ENCODE data around the gene NLRP13.
"Not testable (repeated sequence)": the region's sequence is repeated elsewhere in the genome, so short reads cannot be mapped to it uniquely, and the experiment has no call there.

Gene NLRP13, protein sequence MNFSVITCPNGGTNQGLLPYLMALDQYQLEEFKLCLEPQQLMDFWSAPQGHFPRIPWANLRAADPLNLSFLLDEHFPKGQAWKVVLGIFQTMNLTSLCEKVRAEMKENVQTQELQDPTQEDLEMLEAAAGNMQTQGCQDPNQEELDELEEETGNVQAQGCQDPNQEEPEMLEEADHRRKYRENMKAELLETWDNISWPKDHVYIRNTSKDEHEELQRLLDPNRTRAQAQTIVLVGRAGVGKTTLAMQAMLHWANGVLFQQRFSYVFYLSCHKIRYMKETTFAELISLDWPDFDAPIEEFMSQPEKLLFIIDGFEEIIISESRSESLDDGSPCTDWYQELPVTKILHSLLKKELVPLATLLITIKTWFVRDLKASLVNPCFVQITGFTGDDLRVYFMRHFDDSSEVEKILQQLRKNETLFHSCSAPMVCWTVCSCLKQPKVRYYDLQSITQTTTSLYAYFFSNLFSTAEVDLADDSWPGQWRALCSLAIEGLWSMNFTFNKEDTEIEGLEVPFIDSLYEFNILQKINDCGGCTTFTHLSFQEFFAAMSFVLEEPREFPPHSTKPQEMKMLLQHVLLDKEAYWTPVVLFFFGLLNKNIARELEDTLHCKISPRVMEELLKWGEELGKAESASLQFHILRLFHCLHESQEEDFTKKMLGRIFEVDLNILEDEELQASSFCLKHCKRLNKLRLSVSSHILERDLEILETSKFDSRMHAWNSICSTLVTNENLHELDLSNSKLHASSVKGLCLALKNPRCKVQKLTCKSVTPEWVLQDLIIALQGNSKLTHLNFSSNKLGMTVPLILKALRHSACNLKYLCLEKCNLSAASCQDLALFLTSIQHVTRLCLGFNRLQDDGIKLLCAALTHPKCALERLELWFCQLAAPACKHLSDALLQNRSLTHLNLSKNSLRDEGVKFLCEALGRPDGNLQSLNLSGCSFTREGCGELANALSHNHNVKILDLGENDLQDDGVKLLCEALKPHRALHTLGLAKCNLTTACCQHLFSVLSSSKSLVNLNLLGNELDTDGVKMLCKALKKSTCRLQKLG

DNA sequence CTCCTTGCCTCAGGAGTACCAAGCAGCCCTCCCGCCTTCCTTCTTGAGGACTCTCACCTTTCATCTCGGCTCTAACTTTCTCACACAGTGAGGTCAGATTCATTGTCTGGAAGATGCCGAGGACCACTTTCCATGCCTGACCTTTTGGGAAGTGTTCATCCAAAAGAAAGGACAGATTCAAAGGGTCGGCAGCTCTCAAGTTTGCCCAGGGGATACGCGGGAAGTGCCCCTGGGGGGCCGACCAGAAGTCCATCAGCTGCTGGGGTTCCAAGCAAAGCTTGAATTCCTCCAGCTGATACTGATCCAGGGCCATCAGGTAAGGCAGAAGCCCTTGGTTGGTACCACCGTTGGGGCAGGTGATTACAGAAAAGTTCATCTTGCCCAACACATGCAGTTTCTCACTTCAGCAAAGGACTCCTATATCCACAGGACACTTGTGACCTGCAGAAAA, at the start of gene NLRP13:
Gene NLRP13, minus strand, starts transcription at position 401 of the 451 bp plus-strand sequence. Its CDS starts 25 bp downstream, at position 376.
- no peak for DNase-seq

GRCh38 chr19:55980415-55980814, 48.3 kb upstream of the NLRP13 start:
- DNase-seq, result no peak

DNA sequence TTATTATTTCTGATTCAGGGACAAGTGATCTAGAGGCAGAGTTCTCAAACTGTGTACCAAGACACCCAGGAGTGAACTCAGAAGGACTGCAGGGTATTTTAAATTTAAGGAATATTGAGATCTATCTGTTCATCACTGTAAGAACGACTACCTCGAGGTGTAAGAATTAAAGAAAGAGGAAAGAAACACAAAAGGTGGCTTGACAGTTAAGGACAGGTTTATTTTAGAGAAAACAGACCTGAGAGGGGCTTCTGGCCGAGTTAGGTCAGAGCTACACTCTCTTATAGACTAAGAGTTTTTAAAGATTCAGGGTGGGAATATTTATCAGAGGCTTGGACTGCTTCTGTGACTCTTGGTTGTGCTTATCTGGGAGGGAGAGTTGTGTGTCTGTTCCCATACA, 41.8 kb upstream of the NLRP13 start:
- DNase-seq, result no peak

- DNase-seq, result no peak
These were observed 30.1 kb upstream of the NLRP13 start for GRCh38 chr19:55962186-55962585.

DNA sequence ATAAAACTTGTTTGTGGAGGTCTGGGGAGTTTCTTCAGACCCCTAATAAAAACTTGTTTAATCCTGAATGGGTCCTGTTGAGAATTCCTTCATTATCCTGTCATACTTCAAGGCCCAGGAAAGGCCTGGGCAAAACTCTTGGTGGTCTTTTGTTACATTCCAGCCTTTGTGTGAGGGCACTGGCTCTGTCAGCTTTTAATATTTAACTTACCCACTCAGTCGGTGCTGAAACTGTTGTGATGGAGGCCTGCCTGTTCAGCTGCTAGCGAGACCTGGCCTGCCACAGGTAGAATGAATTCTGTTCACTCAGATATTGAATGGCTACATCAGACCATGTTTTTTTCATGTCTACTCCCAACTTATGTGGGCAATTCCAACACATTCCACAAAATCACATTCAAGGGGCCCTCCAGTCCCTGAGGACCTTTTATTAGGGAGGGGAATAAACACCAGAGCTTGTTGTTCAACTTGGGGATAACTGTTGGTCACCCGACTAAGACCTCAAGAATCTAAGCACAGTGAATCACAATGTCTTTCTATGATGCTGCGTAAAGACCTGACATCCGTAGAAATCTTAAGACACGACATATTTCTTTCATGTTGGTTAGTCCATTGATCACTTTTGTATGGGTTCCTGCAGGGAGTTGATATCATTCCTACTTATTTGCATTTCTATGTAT, 28.0 kb upstream of the NLRP13 start:
- no peak for DNase-seq

GRCh38 chr19:55958356-55958755, 26.2 kb upstream of the NLRP13 start:
- no peak for DNase-seq

GRCh38 chr19:55956431-55956830, 24.3 kb upstream of the NLRP13 start:
- no peak for DNase-seq

DNA sequence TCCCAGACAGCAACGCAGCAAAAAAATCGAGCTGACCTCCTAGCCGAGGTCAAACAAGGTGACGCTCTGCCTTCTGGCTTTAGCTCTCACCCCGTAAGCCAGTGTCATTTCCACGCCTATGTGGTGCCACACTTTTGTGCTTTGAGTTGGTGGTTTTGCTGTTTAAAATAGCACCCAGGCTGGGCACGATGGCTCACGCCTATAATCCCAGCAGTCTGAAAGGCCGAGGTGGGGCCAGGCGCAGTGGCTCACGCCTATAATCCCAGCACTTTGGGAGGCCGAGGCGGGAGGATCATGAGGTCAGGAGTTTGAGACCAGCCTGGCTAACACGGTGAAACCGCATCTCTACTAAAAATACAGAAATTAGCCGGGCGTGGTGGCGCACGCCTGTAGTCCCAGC, 18.4 kb upstream of the NLRP13 start:
- not testable (repeated sequence) for DNase-seq

GRCh38 chr19:55947532-55947931, 15.4 kb upstream of the NLRP13 start, which contains the start of gene NLRP8:
Gene NLRP8, plus strand, starts transcription at chr19:55947832.
- DNase-seq, result no peak

DNA sequence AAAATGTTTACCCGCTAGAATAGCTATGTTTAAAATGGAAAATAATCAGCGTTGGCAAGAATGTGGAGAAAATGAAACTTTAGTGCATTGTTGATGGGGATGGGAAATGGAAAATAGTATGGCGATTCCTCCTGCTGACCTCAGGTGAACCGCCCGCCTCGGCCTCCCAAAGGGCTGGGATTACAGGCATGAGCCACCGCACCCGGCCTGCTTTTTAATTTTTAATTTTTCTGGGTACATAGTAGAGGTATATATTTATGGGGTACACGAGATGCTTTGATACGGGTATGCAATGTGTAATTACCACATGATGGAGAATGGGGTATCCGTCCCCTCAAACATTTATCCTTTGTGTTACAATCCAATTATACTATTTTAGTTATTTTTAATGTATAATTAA, 8.2 kb upstream of the NLRP13 start:
- no peak for DNase-seq

DNA sequence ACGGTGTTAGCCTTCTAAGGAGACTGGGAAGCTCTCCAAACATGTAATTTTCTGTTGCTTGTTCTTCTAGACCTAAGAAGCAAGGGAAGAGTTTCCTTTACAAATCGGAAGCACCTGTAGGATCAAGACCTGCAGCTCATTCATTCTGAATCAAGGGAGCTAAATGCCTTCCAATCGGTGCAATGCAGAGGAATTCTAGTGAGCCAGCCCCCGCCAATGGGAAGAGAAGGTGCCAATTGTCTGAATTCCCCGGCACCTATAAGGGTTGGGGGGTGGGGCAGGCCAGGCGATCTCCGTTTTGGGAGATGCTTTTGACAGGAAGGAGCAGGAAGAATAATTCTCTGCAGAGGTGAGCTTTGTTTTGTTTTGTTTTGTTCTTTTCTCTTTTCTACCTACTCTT, 7.1 kb upstream of the NLRP13 start:
- DNase-seq, result no peak

DNA sequence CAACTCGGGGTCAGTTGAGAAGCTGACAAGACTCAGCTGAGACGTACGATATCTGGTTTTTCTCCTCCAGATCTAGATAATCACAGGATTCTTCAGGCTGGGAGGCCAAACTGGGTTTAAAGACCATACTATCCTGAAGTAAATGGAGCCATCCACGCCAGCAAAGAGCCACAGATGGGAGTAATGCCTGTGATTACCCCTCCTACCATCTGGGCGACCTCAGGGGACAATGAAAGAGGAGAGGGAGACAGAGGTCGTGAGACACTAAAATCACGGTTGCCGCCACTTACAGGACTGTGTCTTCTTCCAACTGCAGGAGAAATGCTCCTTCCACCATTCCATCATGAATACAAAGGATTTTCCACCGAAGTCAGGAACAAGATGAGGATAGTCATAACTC, 3.1 kb upstream of the NLRP13 start:
- DNase-seq, result no peak

DNA sequence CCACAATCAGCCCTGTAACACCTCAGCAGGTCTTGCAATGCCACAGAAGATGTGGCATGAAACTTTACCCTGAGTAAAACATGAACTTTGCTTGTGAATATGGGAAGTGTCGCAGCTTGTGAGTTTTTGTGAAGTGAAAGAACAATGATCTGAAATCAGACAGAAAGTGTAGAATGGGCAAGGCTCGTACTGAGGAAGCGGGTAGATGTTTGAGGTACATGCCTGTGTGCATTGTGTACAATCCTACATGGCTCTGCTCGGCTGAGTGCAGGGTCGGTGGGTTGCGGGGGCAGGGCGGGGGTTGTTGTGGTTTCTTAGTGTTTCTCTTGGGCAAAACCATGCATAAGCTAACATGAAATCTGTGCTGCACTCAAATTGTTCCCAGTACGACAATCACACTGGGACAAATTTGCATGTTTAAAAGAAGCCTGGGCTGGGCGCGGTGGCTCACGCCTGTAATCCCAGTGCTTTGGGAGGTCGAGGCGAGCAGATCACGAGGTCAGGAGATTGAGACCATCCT, 1.1 kb downstream of the NLRP13 start:
- DNase-seq, result no peak

DNA sequence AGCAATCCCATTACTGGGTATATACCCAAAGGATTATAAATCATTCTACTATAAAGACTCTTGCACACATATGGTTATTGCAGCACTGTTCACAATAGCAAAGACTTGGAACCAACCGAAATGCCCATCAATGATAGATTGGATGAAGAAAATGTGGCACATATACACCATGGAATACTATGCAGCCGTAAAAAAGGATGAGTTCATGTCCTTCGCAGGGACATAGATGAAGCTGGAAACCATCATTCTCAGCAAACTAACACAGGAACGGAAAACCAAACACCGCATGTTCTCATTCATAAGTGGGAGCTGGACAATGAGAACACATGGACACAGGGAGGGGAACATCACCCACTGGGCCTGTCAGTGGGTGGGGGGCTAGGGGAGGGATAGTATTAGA, 2.9 kb downstream of the NLRP13 start:
- not testable (repeated sequence) for DNase-seq

DNA sequence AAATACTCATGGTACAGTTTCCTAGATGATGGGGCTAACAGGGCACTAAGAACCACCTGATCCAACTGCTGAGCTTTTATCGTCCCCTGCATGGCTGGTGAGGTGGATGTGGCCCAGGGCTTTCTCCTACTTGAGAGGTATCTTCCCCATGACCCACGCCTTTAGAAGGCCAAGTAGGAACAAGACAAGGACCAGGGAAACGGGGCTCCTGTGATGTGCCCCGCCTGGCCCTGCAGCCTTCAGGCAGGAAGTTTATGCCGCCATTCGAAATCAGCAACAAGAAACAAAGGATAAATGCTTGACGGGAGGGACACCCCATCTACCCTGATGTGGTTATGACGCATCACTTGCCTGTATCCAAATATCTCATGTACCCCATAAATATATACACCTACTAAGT, 4.1 kb downstream of the NLRP13 start:
- no peak for DNase-seq

DNA sequence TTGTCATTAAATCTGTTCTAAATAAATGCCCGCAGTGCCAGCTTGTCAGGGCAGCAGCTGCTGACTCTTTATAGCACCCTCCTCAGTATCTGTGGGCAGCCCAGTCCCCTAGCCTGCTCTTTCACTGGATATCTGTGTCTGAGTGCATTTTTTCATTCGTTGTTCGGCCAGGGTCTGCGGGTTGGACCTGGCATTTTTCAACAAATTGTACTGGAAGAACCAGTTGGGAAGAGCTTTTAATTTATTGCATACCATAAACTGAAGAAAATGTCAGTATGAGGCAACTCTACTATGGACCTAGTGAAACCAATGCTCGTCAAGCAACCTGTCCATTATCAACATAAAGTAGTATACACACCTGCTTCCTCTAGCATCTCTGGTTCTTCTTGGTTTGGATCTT, 8.6 kb downstream of the NLRP13 start:
- no peak for DNase-seq

DNA sequence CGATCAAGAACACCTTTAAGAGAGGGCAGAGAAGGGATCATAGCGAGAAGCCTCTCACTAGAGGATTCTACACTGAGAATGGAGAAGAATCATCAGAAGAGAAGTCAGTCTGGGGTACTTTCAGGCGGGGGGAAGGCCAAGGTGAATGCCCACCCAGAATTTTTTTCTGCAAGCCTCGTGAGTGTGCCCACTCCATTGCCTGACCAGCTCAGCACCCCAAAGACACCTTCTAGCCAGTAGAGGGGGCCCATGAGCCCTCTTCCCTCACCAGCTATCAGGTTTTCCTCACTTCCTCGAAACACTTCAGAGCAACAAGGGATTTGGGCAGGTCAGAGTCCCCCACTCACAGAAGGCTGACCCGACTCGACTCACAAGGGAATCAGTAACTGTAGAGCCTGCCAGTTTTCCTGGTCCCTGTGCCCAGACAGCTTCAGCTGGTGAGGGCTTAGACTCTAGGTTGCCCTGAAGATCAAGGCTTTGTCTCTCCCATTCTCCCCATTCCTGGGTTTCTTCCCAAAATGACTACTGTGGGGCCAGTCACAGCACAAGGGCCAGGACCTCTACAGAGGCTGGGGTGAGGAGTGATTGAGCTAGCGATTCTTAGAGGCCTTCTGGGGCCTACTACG, 18.4 kb downstream of the NLRP13 start:
- no peak for DNase-seq

GRCh38 chr19:55912916-55913315, 19.2 kb downstream of the NLRP13 start:
- no peak for DNase-seq

DNA sequence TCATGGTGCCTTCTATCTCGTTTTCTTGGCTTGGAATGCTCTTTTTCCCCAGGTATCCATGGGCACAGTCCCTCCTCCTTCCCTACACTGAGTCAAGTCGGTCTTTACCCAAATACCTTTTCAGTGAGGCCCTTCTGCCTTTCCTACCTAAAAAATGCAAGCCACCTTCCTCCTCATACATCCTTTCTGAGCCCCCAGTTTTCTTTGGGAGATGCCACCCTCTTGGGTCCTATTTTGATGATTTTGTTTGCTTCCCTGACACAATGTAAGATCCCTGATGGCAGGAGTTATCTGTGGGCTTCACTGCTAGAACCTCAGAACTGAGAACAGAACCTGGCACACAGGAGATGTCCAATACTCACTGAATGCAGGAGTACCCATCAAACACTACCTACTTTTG, 22.3 kb downstream of the NLRP13 start:
- no peak for DNase-seq

- DNase-seq, result no peak
These were observed 24.4 kb downstream of the NLRP13 start for GRCh38 chr19:55907746-55908145.

DNA sequence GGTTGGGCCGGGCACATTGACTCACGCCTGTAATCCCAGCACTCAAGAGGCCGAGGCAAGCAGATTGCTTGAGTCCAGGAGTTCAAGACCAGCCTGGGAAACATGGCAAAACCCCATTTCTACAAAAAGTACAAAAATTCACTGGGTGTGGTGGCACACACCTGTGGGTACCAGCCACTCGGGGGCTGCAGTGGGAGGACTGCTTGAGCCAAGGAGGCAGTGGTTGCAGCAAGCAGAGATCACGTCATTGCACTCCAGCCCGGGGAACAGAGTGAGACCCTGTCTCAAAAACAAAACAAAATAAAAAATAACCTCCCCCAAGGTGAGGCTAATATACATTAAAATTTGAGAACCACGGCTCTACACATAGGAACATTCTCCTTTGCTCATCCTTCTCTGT, 24.9 kb downstream of the NLRP13 start:
- no peak for DNase-seq

- no peak for DNase-seq
These were observed 29.9 kb downstream of the NLRP13 start for GRCh38 chr19:55902080-55902751.
